Left forelimb (tissue), 1 donor: ENCODE measurements around the gene RIN1.

ENCODE experiments used
- DNase-seq: peaks from one replicate; pipeline ENCODE4 v3.0.0-alpha.2; 2018; ENCODE audit warnings: low spot score

Gene RIN1

DNA sequence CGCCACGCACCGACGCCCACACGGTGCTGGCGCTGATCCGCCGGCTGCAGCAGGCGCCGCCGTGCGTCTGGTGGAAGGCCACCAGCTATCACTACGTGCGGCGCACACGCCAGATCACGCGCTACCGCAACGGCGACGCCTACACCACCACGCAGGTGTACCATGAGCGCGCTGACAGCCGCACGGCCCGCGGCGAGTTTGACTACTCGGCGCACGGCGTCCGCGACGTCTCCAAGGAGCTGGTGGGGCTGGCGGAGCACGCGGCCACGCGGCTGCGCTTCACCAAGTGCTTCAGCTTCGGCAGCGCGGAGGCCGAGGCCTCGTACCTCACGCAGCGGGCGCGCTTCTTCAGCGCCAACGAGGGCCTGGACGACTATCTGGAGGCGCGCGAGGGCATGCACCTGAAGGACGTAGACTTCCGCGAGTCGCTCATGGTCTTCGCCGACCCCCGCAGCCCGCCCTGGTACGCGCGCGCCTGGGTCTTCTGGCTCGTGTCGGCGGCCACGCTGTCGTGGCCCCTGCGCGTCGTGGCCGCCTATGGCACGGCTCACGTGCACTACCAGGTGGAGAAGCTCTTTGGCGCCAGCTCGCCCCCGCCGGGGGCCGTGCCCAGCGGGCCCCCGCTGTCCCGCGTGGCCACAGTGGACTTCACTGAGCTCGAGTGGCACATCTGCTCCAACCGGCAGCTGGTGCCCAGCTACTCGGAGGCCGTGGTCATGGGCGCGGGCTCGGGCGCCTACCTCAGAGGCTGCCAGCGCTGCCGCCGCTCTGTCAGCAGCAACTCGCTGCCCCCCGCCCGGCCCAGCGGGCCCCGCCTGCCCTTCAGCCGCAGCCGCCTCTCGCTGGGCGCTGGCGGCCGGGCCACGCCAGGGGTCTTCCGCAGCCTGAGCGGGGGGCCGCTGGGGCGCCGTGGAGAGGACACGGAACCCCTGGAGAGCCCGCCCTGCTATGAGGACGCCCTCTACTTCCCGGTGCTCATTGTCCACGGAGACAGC is 41.3 kb downstream of the RIN1 start:
- no peak for DNase-seq

DNA sequence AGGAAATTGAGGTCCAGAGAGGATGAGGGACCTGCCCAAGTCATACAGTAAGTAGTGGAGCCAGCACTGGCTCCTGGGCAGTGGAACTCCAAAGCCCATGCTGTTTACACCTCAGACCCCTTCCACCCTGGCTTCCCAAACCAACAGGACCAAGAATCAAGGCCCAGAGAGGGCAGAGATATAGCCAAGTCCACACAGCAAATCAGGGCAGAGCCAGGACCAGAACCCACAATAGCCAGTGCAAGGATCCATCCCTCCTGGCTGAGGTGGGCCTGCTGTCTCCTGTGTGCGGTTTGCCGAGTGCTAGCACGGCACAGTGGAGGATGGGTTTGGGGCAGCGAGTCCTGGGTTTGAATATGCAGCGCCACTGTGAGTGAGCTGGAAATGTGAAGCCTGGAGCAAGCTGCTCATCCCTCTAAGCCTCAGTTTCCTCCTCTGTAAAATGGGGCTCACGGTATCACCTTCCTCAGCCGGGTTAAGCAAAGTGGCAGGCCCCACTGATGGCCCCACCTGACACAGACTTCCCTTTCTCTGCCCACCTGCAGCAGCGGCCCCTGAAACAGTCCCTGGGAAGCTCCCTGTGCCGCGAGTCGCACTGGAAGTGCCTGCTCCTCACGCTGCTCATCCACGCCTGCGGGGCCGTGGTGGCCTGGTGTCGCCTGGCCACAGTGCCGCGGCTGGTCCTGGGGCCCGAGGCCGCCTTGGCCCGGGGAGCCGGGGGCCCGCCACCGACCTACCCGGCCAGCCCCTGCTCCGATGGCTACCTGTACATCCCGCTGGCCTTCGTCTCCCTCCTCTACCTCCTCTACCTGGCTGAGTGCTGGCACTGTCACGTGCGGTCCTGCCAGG is 42.2 kb downstream of the RIN1 start:
- DNase-seq: no peak

- no peak for DNase-seq
Observed at GRCh38 chr11:66293352-66293751, 42.9 kb downstream of the RIN1 start.

- no peak for DNase-seq
Observed at GRCh38 chr11:66292543-66293332, 43.5 kb downstream of the RIN1 start.

- DNase-seq: no peak
Observed at GRCh38 chr11:66291706-66292542, 44.3 kb downstream of the RIN1 start, which contains the start of gene TMEM151A. Gene TMEM151A (plus strand): TSS chr11:66291894. CDS start chr11:66292014, 120 bp downstream.

DNA sequence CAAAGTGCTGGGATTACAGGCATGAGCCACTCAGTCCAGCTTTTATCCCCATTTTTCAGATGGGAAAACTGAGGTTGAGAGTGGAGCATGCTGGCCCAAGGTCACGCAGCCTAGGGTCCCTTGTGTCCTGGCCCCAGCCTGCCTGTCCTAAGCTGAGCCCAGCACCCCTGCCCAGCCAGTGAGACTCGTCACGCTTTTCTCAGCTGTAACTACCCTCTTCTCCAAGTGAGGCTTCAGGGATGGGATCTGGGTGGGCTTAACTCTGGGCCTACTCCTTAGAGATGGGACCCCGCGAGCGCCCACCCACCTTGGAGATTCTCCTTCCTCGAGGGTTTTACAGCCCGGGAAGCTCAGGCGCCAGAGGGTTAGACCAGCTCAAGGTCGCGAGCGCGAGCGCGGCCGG is 44.9 kb downstream of the RIN1 start:
- no peak for DNase-seq

DNA sequence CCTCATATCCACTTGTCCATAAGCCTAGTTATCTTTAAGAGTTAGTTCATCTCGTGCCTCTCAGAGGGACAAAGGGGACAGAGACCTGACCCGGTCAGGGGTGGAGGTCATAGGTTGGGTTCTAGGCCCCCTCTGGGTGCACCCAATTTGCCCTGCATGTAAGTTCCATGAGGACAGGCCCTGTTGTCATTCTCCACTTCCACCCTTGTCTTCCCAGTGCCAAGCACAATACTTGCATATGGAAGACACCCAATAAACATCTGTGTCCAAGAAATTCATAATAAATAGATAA is 46.0 kb downstream of the RIN1 start:
- no peak for DNase-seq

DNA sequence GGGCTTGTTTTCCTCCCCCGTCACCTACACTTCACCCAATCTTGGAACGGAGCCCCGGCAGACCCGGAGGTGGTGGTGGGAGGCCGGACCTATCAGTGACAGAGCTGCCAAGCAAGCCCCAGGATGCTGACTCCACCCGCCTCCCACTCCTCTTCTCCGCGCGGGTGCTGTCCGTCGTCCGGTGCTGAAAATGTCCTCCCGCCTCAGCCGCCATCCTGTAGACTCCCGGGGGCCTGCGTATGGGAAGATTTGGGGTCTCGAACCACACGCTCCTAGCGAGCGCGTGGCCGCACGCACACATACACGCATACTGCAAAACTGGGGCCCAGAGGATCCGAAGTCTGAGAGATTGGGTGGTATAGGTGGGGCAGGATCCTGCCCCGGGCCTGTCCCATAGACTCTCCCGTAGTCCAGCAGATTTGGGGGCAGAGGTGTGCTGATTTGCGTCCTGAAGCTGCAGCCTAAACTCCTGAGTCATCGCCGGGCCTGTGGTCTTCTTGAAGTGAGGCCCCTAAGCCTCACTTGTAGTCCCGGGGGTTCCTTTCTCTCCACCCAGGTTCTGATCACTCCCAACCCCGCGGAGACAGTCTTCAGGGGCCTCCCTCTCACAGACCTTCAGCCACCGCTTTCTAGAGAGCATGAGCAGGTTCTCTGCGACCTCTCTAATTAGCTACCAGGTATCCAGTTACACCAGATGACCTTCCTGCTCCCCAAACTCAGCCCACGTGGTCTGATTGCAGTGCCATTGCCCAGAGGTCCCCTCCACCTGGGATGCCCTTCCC is 46.5 kb downstream of the RIN1 start:
- peak; percentile 90 for DNase-seq

DNA sequence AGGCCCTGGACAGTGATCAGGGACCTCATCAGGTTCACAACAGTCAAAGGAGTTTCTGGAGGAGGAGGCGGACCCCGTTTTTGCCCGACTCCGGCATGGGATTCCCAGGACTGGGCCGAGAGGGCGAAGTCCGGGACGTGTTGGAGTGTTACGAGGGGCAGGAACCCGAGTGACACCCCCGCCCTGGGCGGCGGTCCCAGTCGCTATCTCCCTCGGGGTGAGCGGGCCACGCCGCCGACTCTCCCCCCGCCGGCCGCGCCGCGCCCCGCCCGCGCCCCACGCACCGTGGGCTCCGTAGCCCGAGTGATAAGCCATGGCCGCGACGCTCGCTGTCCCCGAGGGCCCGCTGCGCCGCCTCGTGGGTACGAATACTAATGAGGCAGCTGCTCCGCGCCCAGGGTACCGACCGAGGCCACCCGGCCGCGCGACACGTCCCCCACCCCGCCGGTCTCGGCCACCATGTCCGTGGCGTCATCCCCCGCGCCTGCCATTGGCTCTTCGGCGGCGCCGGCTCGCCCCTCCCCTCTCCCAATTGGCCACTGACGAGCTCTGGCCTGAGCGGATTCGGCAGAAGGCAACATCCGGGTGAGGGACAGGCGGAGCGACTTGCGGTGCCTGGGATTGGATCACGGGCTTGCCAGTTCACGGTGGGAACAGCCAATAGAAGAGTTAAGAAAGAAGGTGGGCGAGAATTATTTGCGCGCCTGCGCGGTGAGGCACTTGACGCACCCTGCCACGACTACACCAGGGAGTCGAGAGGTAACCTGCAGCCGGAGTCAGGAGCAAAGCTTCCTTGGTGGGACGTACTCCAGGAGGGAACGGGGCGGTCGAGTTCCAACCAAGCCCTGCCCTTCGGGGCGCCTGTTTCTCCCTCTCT is 47.3 kb downstream of the RIN1 start, which contains the start of gene YIF1A:
Gene YIF1A, minus strand, starts transcription at position 473 of the 877 bp plus-strand sequence. Its CDS starts 158 bp downstream, at position 315.
- DNase-seq: peak; percentile 98

- DNase-seq: no peak
Observed at GRCh38 chr11:66287889-66288670, 48.2 kb downstream of the RIN1 start.

GRCh38 chr11:66287211-66287888 is 48.9 kb downstream of the RIN1 start:
- no peak for DNase-seq

DNA sequence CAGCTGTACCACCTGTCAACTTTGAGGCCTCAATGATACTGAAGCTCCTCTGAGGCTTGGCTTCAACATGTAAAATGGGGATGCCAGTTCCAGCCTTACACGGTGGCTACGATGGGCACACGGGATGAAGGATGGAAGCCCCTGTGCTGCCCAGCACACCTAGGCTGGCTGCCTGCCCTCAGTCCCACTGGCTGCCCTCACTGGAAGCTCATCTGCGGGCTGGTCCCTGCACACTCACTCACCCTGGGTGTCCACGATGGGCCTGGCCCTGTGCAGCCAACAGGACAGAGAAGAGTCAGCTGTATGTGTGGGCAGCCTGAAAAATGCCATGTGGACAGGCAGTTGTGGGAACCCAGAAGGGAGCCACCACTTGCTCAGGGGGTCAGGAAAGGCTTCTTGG is 49.5 kb downstream of the RIN1 start:
- no peak for DNase-seq

GRCh38 chr11:66285250-66285947 is 50.8 kb downstream of the RIN1 start:
- no peak for DNase-seq

DNA sequence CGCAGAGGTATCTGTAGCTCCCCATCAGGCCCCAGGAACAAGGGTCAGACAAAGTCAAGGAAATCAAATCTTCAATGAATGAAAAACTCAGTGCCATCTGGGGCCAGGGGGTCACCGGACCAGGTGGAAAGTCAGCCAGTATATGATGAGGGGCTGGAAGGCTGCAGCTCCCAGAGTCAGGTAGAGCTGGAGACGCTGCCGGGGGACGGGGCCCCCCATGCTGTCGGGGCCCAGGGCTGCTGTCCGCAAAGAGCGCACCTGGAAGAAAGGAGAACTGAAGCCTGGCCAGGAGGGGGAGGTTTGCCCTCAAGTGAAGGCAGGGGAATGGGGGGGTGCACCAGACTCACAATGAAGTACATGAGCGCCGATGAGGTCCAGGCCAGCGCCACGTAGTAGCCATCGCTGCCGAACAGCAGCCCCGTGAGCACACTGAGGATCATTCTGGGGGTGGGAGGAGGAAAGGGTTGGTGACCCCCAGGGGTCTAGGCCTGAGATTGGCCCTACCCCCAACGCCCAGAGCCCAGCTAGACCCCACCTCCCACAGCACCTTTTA is 51.6 kb downstream of the RIN1 start:
- DNase-seq: no peak

GRCh38 chr11:66283461-66284105 is 52.7 kb downstream of the RIN1 start:
- no peak for DNase-seq
